Uterus (tissue), 4 donors: Measurements from ENCODE around the gene LIMS2. TPM values are rescaled to one million over a fixed set of nuclear protein-coding genes. Genes with fewer than 3 reads are reported as not detected.

Experiments used
- DNase-seq, 2 donors: peaks; one replicate each; pipeline ENCODE4 v3.0.0-alpha.2; 2019 to 2020
- H3K27ac ChIP-seq, 2 donors: fragments of 200-600 bp; sonication (generic); 1 replicate in 1 of 2; 2 replicates in 1 of 2; pipeline ENCODE4 v1.5.1; 2016 to 2018
- H3K27me3 ChIP-seq, 2 donors: fragments of 200-600 bp; sonication (generic); one replicate each; pipeline ENCODE4 v1.5.1; 2018 to 2019; ENCODE audit warnings: control low read depth in 1 of 2
- H3K36me3 ChIP-seq, 2 donors: fragments of 200-600 bp; sonication (generic); one replicate each; pipeline ENCODE4 v1.5.1; 2019; ENCODE audit warnings: control low read depth in 1 of 2
- H3K4me1 ChIP-seq, 2 donors: fragments of 200-600 bp; sonication (generic); one replicate each; pipeline ENCODE4 v1.5.1; 2018 to 2019; ENCODE audit warnings: control low read depth in 1 of 2
- H3K4me3 ChIP-seq, 2 donors: fragments of 200-600 bp; sonication (generic); 1 replicate in 1 of 2; 2 replicates in 1 of 2; pipeline ENCODE4 v1.5.1; 2018 to 2019; ENCODE audit warnings: mild to moderate bottlenecking in 1 of 2
- H3K9me3 ChIP-seq, 2 donors: fragments of 200-600 bp; sonication (generic); one replicate each; pipeline ENCODE4 v1.5.1; 2019; ENCODE audit warnings: control low read depth in 1 of 2
- CTCF ChIP-seq, 4 experiments: fragments of 200-600 bp in 2 of 4; fragments of 450-650 bp in 2 of 4; sonication (generic) in 2 of 4; IDR thresholded peaks; one replicate each; pipeline ENCODE4 v1.5.1; 2016 to 2019; ENCODE audit warnings: antibody characterized with exemption in 4 of 4, mild to moderate bottlenecking in 2 of 4, moderate library complexity in 1 of 4
- POLR2A ChIP-seq, 2 donors: fragments of 450-650 bp; IDR thresholded peaks; one replicate each; pipeline ENCODE4 v1.6.1; 2016; ENCODE audit warnings: antibody characterized with exemption in 2 of 2, mild to moderate bottlenecking in 1 of 2, moderate library complexity in 1 of 2
- intact Hi-C: fragments of 100-400 bp; cut with DNase I; formaldehyde crosslinking; loops from one replicate; pipeline ENCODE4 v1.15.1; 2023; ENCODE audit warnings: low total_unique reads
- total RNA-seq, 4 donors: library from RNA; depleted of rRNA in 3 of 4; stranded (reverse); fragments of >200 nt in 3 of 4; gene quantifications; one replicate each; pipeline versions ENCODE4 v1.1.0 to v1.2.4, GENCODE V29; 2014 to 2023
- donor health status: DM: yes; HTN: yes; CAD: no.

Gene LIMS2
- total RNA-seq, 4 donors from 2014 or later, result 15.8 to 298 (median 66.2) TPM

DNA sequence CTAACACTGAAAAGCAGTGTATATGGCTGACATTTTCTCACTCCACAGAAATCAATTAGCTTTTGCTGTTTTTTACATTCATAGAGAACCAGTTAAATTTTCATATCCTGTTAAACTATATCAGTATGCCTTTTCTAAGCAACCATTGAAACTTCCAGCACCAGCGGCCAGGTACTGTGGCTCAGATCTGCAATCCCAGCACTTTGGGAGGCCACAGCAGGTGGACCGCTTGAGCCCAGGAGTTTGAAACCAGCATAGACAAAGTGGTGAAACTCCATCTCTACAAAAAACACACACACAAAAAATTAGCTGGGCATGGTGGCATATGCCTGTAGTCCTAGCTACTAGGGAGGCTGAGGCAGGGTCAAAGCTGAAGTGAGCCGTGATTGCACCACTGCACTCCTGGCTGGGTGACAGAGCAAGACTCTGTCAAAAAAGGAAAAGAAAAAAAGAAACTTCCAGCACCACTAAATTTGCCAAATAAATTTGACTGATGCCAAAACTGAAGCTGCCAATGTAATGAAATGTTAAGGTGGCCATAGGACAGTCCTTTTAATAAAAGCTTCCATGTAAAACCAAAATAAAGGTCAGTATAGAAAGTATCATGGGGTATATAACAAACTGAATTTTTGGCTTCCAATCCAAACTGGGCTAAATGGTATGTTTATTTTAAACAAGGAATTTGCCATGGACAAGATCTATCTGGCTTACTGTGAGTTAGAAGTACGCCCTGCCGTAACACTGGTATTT, 29.5 kb upstream of the LIMS2 start:
- TF ChIP-seq CTCF (IDR thresholded peaks at IDR 0.05), result no peak
- TF ChIP-seq POLR2A (IDR thresholded peaks at IDR 0.05), result no peak
- H3K9me3 ChIP-seq, result no peaks in the 10 kb centered on the region
- peaks cover 6 to 7% of the 10 kb centered on the region in 2 donors for H3K4me1 ChIP-seq
- H3K27ac ChIP-seq, result peak overlapping the region in 1 of 2 donors; percentile 5
- H3K4me3 ChIP-seq, result no peak overlapping the region
- H3K36me3 ChIP-seq, result no peaks in the 10 kb centered on the region
- no peaks in the 10 kb centered on the region for H3K27me3 ChIP-seq
- peak in 1 of 2 donors; percentile 45 for DNase-seq
- intact Hi-C loops, result no loop called here

DNA sequence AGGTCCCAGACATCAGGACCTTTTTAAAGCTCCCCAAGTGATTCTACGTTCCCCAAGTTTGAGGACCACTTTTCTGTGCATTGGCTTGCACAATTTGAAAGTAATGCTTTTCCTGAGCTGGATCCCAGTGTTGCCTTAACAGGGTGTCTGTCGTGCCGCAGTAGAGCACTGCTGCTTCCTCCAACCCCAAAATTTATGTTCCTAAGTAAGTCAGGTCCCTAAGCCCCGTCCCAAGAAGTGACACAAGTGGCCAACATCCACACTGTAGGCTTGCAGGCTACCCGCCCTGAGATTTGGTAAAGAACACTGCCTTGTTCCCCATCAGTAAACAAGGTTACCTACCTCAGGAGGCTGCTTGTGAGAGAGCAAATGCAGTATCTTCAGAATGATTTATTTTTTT, 28.0 kb upstream of the LIMS2 start:
- DNase-seq, result no peak
- no peaks in the 10 kb centered on the region for H3K36me3 ChIP-seq
- intact Hi-C loops, result no loop called here
- no peak overlapping the region for H3K4me3 ChIP-seq
- TF ChIP-seq CTCF (IDR thresholded peaks at IDR 0.05) (no peak), POLR2A (IDR thresholded peaks at IDR 0.05) (no peak)
- no peaks in the 10 kb centered on the region for H3K27me3 ChIP-seq
- H3K9me3 ChIP-seq, result no peaks in the 10 kb centered on the region
- peaks cover 6 to 7% of the 10 kb centered on the region in 2 donors for H3K4me1 ChIP-seq
- no peak overlapping the region for H3K27ac ChIP-seq

DNA sequence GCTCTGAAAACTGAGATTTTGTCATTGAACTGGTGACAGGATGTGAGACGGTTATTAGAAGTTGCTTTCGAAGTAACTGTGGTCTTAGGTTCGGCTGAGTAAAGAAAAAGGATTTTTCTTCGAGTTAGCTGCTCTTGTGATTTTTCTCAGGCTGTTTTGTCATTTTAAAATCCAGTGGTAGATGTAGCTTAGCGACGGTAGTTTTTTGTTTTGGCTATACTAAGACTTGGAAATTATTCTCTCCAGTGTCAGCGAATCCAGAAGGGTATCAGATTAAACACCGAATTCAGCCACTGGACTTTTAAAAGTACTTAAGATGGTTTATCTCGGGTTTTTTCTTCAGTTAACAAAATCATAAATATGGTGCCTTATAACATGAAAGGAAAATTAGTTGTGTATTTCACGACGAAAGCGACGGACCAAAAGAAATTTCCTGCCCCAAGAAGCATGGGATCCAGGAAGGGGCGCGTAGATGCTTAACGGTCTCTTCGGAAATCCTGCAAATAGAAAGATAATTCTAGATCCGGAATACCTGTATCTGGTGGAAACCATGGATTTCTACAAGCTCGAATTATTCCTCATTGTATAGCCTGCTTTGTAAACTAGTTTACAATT, 27.2 kb upstream of the LIMS2 start:
- Histone ChIP-seq H3K9me3 (no peaks in the 10 kb centered on the region), H3K4me3 (peak overlapping the region; percentile 54 to 93), H3K27ac (peak overlapping the region; percentile 89 to 96), H3K36me3 (no peaks in the 10 kb centered on the region), H3K27me3 (no peaks in the 10 kb centered on the region), H3K4me1 (peaks cover 6 to 7% of the 10 kb centered on the region in 2 donors)
- TF ChIP-seq POLR2A (IDR thresholded peaks at IDR 0.05), result no peak
- TF ChIP-seq CTCF (IDR thresholded peaks at IDR 0.05), result no peak
- intact Hi-C loops, result no loop called here
- DNase-seq, result no peak

DNA sequence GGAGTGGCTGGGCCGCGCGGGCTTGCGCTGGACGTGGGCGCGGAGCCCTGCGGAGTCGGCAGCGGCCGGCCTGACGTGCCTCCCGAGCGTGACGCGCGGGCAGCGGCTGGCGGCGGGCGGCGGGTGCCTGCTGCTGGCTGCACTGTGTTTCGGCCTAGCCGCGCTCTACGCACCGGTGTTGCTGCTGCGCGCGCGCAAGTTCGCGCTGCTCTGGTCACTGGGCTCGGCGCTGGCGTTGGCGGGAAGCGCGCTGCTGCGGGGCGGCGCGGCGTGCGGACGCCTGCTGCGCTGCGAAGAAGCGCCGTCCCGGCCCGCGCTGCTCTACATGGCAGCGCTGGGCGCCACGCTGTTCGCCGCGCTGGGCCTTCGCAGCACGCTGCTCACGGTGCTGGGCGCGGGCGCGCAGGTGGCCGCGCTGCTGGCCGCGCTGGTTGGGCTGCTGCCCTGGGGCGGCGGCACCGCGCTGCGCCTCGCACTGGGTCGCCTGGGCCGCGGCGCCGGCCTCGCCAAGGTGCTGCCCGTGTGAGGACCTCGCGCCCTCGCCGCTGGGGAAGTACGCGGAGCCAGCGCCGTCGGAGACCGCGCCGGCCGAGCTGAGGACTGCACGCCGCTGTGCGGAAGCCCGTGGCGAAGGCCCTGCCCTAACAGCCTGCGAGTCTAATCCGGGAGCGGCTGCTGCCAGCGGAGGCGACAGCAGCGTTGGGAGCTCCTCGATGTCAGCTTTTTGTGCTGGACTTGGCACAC, 26.5 kb upstream of the LIMS2 start:
- H3K9me3 ChIP-seq, result no peaks in the 10 kb centered on the region
- peaks cover 6 to 7% of the 10 kb centered on the region in 2 donors for H3K4me1 ChIP-seq
- peak in 2 of 4 experiments; percentile 45 to 58 for TF ChIP-seq CTCF (IDR thresholded peaks at IDR 0.05)
- TF ChIP-seq POLR2A (IDR thresholded peaks at IDR 0.05), result no peak
- peak; percentile 56 to 63 for DNase-seq
- intact Hi-C loops, result no loop called here
- no peaks in the 10 kb centered on the region for H3K27me3 ChIP-seq
- peak overlapping the region; percentile 89 to 96 for H3K27ac ChIP-seq
- peak overlapping the region; percentile 54 to 93 for H3K4me3 ChIP-seq
- H3K36me3 ChIP-seq, result no peaks in the 10 kb centered on the region
